OCI-LY7 (cell line): Measurements from ENCODE around the gene SUPT4H1. TPM values are rescaled to one million over a fixed set of nuclear protein-coding genes. Genes with fewer than 3 reads are reported as not detected.

ENCODE experiments used
- BruUV-seq: library from RNA; stranded (reverse); fragments of 400-500 nt; replicated peaks from 2 replicates; lab custom pipeline; 2021; lab: Mats Ljungman, UMichigan
- CTCF ChIA-PET: fragments of 300-600 bp; sonication (Branson Sonifier 250); formaldehyde crosslinking; loops from one replicate; lab custom pipeline; 2022; ENCODE audit warnings: antibody characterized with exemption; ENCODE audit not compliant: unreplicated experiment; lab: Charles Lee
- POLR2A ChIA-PET: fragments of 300-600 bp; sonication (Branson Sonifier 250); formaldehyde crosslinking; loops from one replicate; lab custom pipeline; 2022; ENCODE audit warnings: antibody characterized with exemption; lab: Charles Lee
- DNase-seq: peaks from one replicate; pipeline ENCODE4 v3.0.0-alpha.2; 2015; ENCODE audit warnings: low spot score
- H2AFZ ChIP-seq: fragments of 200-600 bp; sonication (generic), shearing (Covaris generic); 2 replicates; pipeline ENCODE4 v1.6.1; 2014; ENCODE audit warnings: mild to moderate bottlenecking, antibody characterized with exemption, low read length, moderate library complexity
- H3K27ac ChIP-seq: fragments of 200-600 bp; sonication (generic); 2 replicates; pipeline ENCODE4 v1.5.1; 2014; ENCODE audit warnings: mixed run types, low read depth, mild to moderate bottlenecking, moderate library complexity, low read length, inconsistent platforms; ENCODE audit not compliant: poor library complexity, severe bottlenecking
- H3K36me3 ChIP-seq: fragments of 200-600 bp; sonication (generic); 2 replicates; pipeline ENCODE4 v1.6.1; 2014; ENCODE audit warnings: mild to moderate bottlenecking, antibody characterized with exemption, low read length, moderate library complexity, mixed read lengths; ENCODE audit not compliant: insufficient read depth
- H3K4me1 ChIP-seq: fragments of 200-600 bp; sonication (generic); 2 replicates; pipeline ENCODE4 v1.5.1; 2014; ENCODE audit warnings: mild to moderate bottlenecking, low read length; ENCODE audit not compliant: insufficient read depth, poor library complexity, severe bottlenecking
- H3K4me2 ChIP-seq: fragments of 200-600 bp; sonication (generic); 2 replicates; pipeline ENCODE4 v1.6.1; 2014; ENCODE audit warnings: mild to moderate bottlenecking, low read length
- H3K4me3 ChIP-seq: fragments of 200-600 bp; sonication (generic); 2 replicates; pipeline ENCODE4 v1.5.1; 2014; ENCODE audit warnings: mild to moderate bottlenecking, low read depth, low read length; ENCODE audit not compliant: poor library complexity, severe bottlenecking
- H3K79me2 ChIP-seq: fragments of 200-600 bp; sonication (generic); 2 replicates; pipeline ENCODE4 v1.6.1; 2016; ENCODE audit warnings: low read depth, mild to moderate bottlenecking, low read length, moderate library complexity, mixed read lengths; ENCODE audit not compliant: insufficient read depth
- H3K9me2 ChIP-seq: fragments of 200-600 bp; sonication (generic); 2 replicates; pipeline ENCODE4 v1.6.1; 2016; ENCODE audit warnings: mild to moderate bottlenecking, low read length, mixed read lengths; ENCODE audit not compliant: insufficient read depth
- H3K9me3 ChIP-seq: fragments of 200-600 bp; sonication (generic); 2 replicates; pipeline ENCODE4 v1.6.1; 2014; ENCODE audit warnings: mild to moderate bottlenecking, mixed run types, low read length, mixed read lengths
- H4K20me1 ChIP-seq: fragments of 200-600 bp; sonication (generic); 2 replicates; pipeline ENCODE4 v1.6.1; 2014; ENCODE audit warnings: mild to moderate bottlenecking, antibody characterized with exemption, low read length, moderate library complexity, mixed read lengths; ENCODE audit not compliant: insufficient read depth
- CTCF ChIP-seq: fragments of 200-600 bp; sonication (generic); conservative IDR thresholded peaks from 2 replicates; pipeline ENCODE4 v1.5.1; 2014; ENCODE audit warnings: mild to moderate bottlenecking, antibody characterized with exemption, low read length, moderate library complexity, mixed read lengths
- EZH2phosphoT487 ChIP-seq: fragments of 200-600 bp; sonication (generic); IDR thresholded peaks from 2 replicates; pipeline ENCODE4 v1.6.1; 2018; ENCODE audit warnings: low read depth, borderline replicate concordance, mild to moderate bottlenecking, mixed run types, antibody characterized with exemption, low read length, moderate library complexity, mixed read lengths
- intact Hi-C: fragments of 100-400 bp; cut with micrococcal nuclease; formaldehyde crosslinking; loops from one replicate; pipeline ENCODE4 v1.10.0; 2022; ENCODE audit not compliant: unreplicated experiment
- total RNA-seq, 2 experiments: library from RNA; depleted of rRNA in 1 of 2; stranded (reverse); fragments of >200 nt in 1 of 2; shearing (Covaris generic) in 1 of 2; gene quantifications; 2 replicates each; pipeline ENCODE4 v1.2.3, GENCODE V29; 2014 to 2022

The SUPT4H1 gene
- total RNA-seq, 2 experiments from 2014 or later: 56.5 to 65.5 TPM

GRCh38 chr17:58360296-58361063 lies 8.5 kb upstream of the SUPT4H1 start:
- Histone ChIP-seq H3K79me2 (no peaks in the 10 kb centered on the region), H2AFZ (no peak overlapping the region), H3K27ac (no peak overlapping the region), H4K20me1 (no peaks in the 10 kb centered on the region), H3K9me2 (no peaks in the 10 kb centered on the region), H3K4me3 (no peak overlapping the region), H3K9me3 (no peaks in the 10 kb centered on the region), H3K36me3 (no peaks in the 10 kb centered on the region), H3K4me1 (peaks cover 3% of the 10 kb centered on the region), H3K4me2 (no peak overlapping the region)
- intact Hi-C loops: no loop called here
- no peak for DNase-seq
- CTCF ChIA-PET: no interaction called here
- no peak for TF ChIP-seq CTCF
- no peak for TF ChIP-seq EZH2phosphoT487
- POLR2A ChIA-PET: no interaction called here
- BruUV-seq: no TSS peak

- no peak for DNase-seq
- CTCF ChIA-PET: no interaction called here
- no TSS peak for BruUV-seq
- intact Hi-C loops: no loop called here
- Histone ChIP-seq H3K9me3 (no peaks in the 10 kb centered on the region), H3K4me2 (no peak overlapping the region), H3K36me3 (no peaks in the 10 kb centered on the region), H2AFZ (no peak overlapping the region), H3K9me2 (no peaks in the 10 kb centered on the region), H3K4me3 (no peak overlapping the region), H4K20me1 (no peaks in the 10 kb centered on the region), H3K79me2 (no peaks in the 10 kb centered on the region), H3K4me1 (peaks cover 10% of the 10 kb centered on the region), H3K27ac (no peak overlapping the region)
- TF ChIP-seq EZH2phosphoT487: no peak
- TF ChIP-seq CTCF: no peak
- POLR2A ChIA-PET: no interaction called here
These were observed 6.6 kb upstream of the SUPT4H1 start for GRCh38 chr17:58358408-58359172.
